Urothelium cell line (cell line): Measurements from ENCODE around the gene RAP1A.

Experiments
- DNase-seq: peaks from one replicate; pipeline ENCODE4 v3.0.0; 2011; ENCODE audit warnings: low spot score, mixed read lengths
- FAIRE-seq: peaks from 2 replicates; lab custom pipeline; 2011; peaks lifted over from hg19 to GRCh38; lab: Jason Lieb, UNC

Gene RAP1A

GRCh38 chr1:111707906-111708305 lies 88.3 kb downstream of the RAP1A start:
- no peak for FAIRE-seq

GRCh38 chr1:111709986-111710385 lies 90.4 kb downstream of the RAP1A start:
- DNase-seq (no peak), FAIRE-seq (no peak)

More at GRCh38 chr1:111707906-111708305, 88.3 kb downstream of the RAP1A start:
- DNase-seq = no peak

- FAIRE-seq (no peak), DNase-seq (no peak)
Measured at GRCh38 chr1:111716333-111716732, 96.7 kb downstream of the RAP1A start.

- DNase-seq (no peak), FAIRE-seq (no peak)
Measured at GRCh38 chr1:111717450-111717849, 97.9 kb downstream of the RAP1A start.

- FAIRE-seq (no peak), DNase-seq (no peak)
Measured at GRCh38 chr1:111719135-111719534, 99.5 kb downstream of the RAP1A start.

- DNase-seq (no peak), FAIRE-seq (no peak)
Measured at GRCh38 chr1:111719674-111720132, 100.1 kb downstream of the RAP1A start.

- DNase-seq (no peak), FAIRE-seq (no peak)
Measured at GRCh38 chr1:111720274-111720976, 100.8 kb downstream of the RAP1A start.

GRCh38 chr1:111720977-111721786 lies 101.6 kb downstream of the RAP1A start:
- DNase-seq = no peak
- FAIRE-seq = no peak

- FAIRE-seq (no peak), DNase-seq (no peak)
Measured at GRCh38 chr1:111723091-111723806, 103.7 kb downstream of the RAP1A start.

- FAIRE-seq = no peak
- DNase-seq = no peak
Measured at GRCh38 chr1:111723871-111724270, 104.3 kb downstream of the RAP1A start.

GRCh38 chr1:111725192-111725591 lies 105.6 kb downstream of the RAP1A start:
- FAIRE-seq (no peak), DNase-seq (no peak)

- FAIRE-seq = no peak
- DNase-seq = no peak
Measured at GRCh38 chr1:111727056-111727455, 107.5 kb downstream of the RAP1A start.

GRCh38 chr1:111729271-111729921 lies 109.8 kb downstream of the RAP1A start:
- FAIRE-seq (no peak), DNase-seq (no peak)

- FAIRE-seq (no peak), DNase-seq (no peak)
Measured at GRCh38 chr1:111729946-111730681, 110.5 kb downstream of the RAP1A start.

- FAIRE-seq (no peak), DNase-seq (no peak)
Measured at GRCh38 chr1:111730706-111731105, 111.1 kb downstream of the RAP1A start.

GRCh38 chr1:111731956-111732355 lies 112.4 kb downstream of the RAP1A start:
- DNase-seq = no peak
- FAIRE-seq = no peak

GRCh38 chr1:111732718-111733117 lies 113.1 kb downstream of the RAP1A start:
- DNase-seq (no peak), FAIRE-seq (no peak)

GRCh38 chr1:111733183-111733991 lies 113.8 kb downstream of the RAP1A start:
- FAIRE-seq (no peak), DNase-seq (no peak)

GRCh38 chr1:111733992-111734341 lies 114.4 kb downstream of the RAP1A start:
- DNase-seq (no peak), FAIRE-seq (no peak)

- FAIRE-seq (no peak), DNase-seq (no peak)
Measured at GRCh38 chr1:111734426-111734825, 114.8 kb downstream of the RAP1A start.
